B cell (primary cell): Measurements from ENCODE around the gene SH3RF1. TPM values are rescaled to one million over a fixed set of nuclear protein-coding genes. Genes with fewer than 3 reads are reported as not detected.

ENCODE experiments used
- ATAC-seq: fragments of 200-7000 bp; cut with Tn5 transposase; one replicate; pipeline ENCODE4 v1.10.0; 2021; ENCODE audit warnings: low read depth, mild to moderate bottlenecking, moderate number of reproducible peaks, moderate library complexity
- CTCF ChIA-PET: fragments of 350-600 bp; sonication (Branson Sonifier 250); formaldehyde crosslinking; loops from one replicate; lab custom pipeline; 2021; ENCODE audit warnings: antibody characterized with exemption, inconsistent platforms; lab: Charles Lee
- POLR2A ChIA-PET: fragments of 350-600 bp; sonication (Branson Sonifier 250); formaldehyde crosslinking; loops from one replicate; lab custom pipeline; 2021; ENCODE audit warnings: antibody characterized with exemption; lab: Charles Lee
- DNase-seq: peaks from one replicate; pipeline ENCODE4 v3.0.0; 2013
- H2AFZ ChIP-seq: 2 replicates; pipeline ENCODE4 v1.6.1; 2012; ENCODE audit warnings: mild to moderate bottlenecking, low read depth, low read length; ENCODE audit not compliant: insufficient read depth, poor library complexity, severe bottlenecking
- H3K27ac ChIP-seq, 2 donors: 1 replicate in 1 of 2; 2 replicates in 1 of 2; pipeline ENCODE4 v1.5.1; 2012 to 2013; ENCODE audit warnings: low read length in 2 of 2, mild to moderate bottlenecking in 2 of 2, moderate library complexity in 1 of 2
- H3K27me3 ChIP-seq, 4 experiments: fragments of 200-600 bp in 1 of 4; sonication (generic) in 1 of 4; replicated peaks in 1 of 4; 1 replicate in 2 of 4; 2 replicates in 2 of 4; pipeline versions ENCODE4 v1.6.1 to v1.7.0; 2013 to 2016; ENCODE audit warnings: low read length in 3 of 4, mild to moderate bottlenecking in 2 of 4, mixed read lengths in 1 of 4, moderate library complexity in 1 of 4; ENCODE audit not compliant: insufficient read depth in 4 of 4, control insufficient read depth in 3 of 4; ENCODE audit errors: control extremely low read depth in 1 of 4
- H3K36me3 ChIP-seq, 2 experiments: replicated peaks in 1 of 2; 1 replicate in 1 of 2; 2 replicates in 1 of 2; pipeline versions ENCODE4 v1.6.1 to v1.7.1; 2013; ENCODE audit warnings: low read length in 1 of 2; ENCODE audit not compliant: insufficient read depth in 2 of 2, control insufficient read depth in 1 of 2; ENCODE audit errors: control extremely low read depth in 1 of 2, extremely low read depth in 1 of 2
- H3K4me1 ChIP-seq, 2 donors: fragments of 200-600 bp in 1 of 2; sonication (generic) in 1 of 2; 1 replicate in 1 of 2; 2 replicates in 1 of 2; pipeline versions ENCODE4 v1.5.1 to v1.6.1; 2013 to 2017; ENCODE audit warnings: low read length in 2 of 2; ENCODE audit not compliant: control insufficient read depth in 2 of 2, insufficient read depth in 2 of 2
- H3K4me2 ChIP-seq: replicated peaks from 2 replicates; pipeline ENCODE3; 2012; ENCODE audit warnings: mild to moderate bottlenecking, low read depth, low read length; ENCODE audit not compliant: poor library complexity, severe bottlenecking
- H3K4me3 ChIP-seq, 5 experiments: fragments of 200-600 bp in 1 of 5; sonication (generic) in 1 of 5; 1 replicate in 3 of 5; 2 replicates in 2 of 5; pipeline versions ENCODE4 v1.5.1 to v1.7.0; 2011 to 2016; ENCODE audit warnings: low read length in 4 of 5, mild to moderate bottlenecking in 4 of 5, low read depth in 2 of 5, control low read depth in 1 of 5, moderate library complexity in 1 of 5; ENCODE audit not compliant: insufficient read depth in 1 of 5; ENCODE audit errors: control extremely low read depth in 1 of 5, extremely low read depth in 1 of 5
- H3K79me2 ChIP-seq: fragments of 200-600 bp; sonication (generic); one replicate; pipeline ENCODE4 v1.6.0; 2016; ENCODE audit warnings: low read length; ENCODE audit not compliant: control insufficient read depth, insufficient read depth
- H3K9ac ChIP-seq: fragments of 200-600 bp; sonication (generic); 2 replicates; pipeline ENCODE4 v1.6.1; 2017; ENCODE audit warnings: mild to moderate bottlenecking, low read length, moderate library complexity
- H3K9me3 ChIP-seq, 3 donors: one replicate each; pipeline versions ENCODE4 v1.6.1 to v1.7.1; 2013; ENCODE audit warnings: low read length in 2 of 3; ENCODE audit not compliant: control insufficient read depth in 2 of 3, insufficient read depth in 1 of 3; ENCODE audit errors: control extremely low read depth in 1 of 3
- H4K20me1 ChIP-seq: 2 replicates; pipeline ENCODE4 v1.6.0; 2012; ENCODE audit warnings: mild to moderate bottlenecking, low read length; ENCODE audit not compliant: insufficient read depth, control insufficient read depth, poor library complexity, severe bottlenecking
- H3K27ac Mint-ChIP-seq: one replicate; pipeline ENCODE4 v1.8.0; 2021; ENCODE audit warnings: mixed read lengths
- H3K27me3 Mint-ChIP-seq: one replicate; pipeline ENCODE4 v1.8.0; 2021; ENCODE audit warnings: mixed read lengths
- H3K4me1 Mint-ChIP-seq: one replicate; pipeline ENCODE4 v1.8.0; 2021; ENCODE audit warnings: mixed read lengths
- H3K4me3 Mint-ChIP-seq: one replicate; pipeline ENCODE4 v1.8.0; 2021; ENCODE audit warnings: mixed read lengths
- H3K9me3 Mint-ChIP-seq: one replicate; pipeline ENCODE4 v1.8.0; 2022; ENCODE audit warnings: mixed read lengths; ENCODE audit not compliant: insufficient read depth
- EZH2 ChIP-seq: IDR thresholded peaks from 2 replicates; pipeline ENCODE4 v1.6.1; 2012; ENCODE audit warnings: borderline replicate concordance, low read depth, mild to moderate bottlenecking, moderate library complexity, low read length; ENCODE audit not compliant: insufficient read depth, poor library complexity, severe bottlenecking
- WGBS: methylation state at CpG from one replicate; pipeline ENCODE4 v1.1.5; 2013; ENCODE audit warnings: missing lambda C conversion rate; ENCODE audit not compliant: insufficient coverage; 5-methylcytosine and 5-hydroxymethylcytosine counted together
- intact Hi-C: fragments of 100-400 bp; cut with micrococcal nuclease; formaldehyde crosslinking; loops from one replicate; pipeline ENCODE4 v1.10.0; 2022
- polyA plus RNA-seq: library from polyadenylated mRNA; depleted of rRNA; stranded (reverse); fragments of >200 nt; gene quantifications from 2 replicates; pipeline ENCODE4 v1.2.3, GENCODE V29; 2012
- total RNA-seq, 2 donors: library from RNA; stranded (reverse); fragments of 120-200 nt in 1 of 2; gene quantifications; 1 replicate in 1 of 2; 2 replicates in 1 of 2; pipeline versions ENCODE4 v1.2.3 to v1.2.4, GENCODE V29; 2013 to 2022
- TF ChIP-seq, protein P1 (sequence below): fragments of 200-600 bp; IDR thresholded peaks from one replicate; pipeline ENCODE4 v1.8.0; 2022; ENCODE audit warnings: antibody characterized with exemption, mild to moderate bottlenecking

SH3RF1 gene
- total and polyA plus RNA-seq, 2 donors (not counting 1 experiment from before 2014, with no cell fraction given), result 2.0 to 5.4 TPM

DNA sequence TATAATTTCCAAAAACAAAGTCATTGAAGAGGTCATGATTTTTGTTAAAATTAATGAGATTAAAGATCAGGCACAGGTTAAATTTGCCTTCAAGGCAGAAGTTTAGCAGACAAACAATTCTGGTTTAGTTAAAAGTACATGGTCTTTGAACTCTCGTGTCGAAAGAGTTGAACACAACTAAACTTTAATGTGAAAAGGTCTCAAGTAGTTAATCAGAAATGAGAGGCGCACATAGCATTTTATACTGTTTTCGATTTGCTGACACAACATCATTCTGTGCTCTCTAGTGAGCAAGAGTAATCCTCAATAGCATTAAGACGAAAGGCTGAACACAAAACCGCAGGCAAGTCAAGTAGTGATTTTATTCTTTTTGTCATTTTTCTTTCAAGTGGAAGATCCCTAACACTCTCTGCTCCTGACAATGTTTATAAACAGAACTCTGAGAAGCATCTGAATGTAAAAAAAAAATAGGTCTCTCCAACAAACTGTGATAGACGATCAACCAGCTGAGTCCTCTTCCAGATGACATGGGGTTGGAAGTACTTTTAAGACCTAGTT, 49.8 kb downstream of the SH3RF1 start:
- no peak overlapping the region for H3K9ac ChIP-seq
- intact Hi-C loops, result no loop called here
- no peak overlapping the region for H3K27ac Mint-ChIP-seq
- no peaks in the 10 kb centered on the region for H3K79me2 ChIP-seq
- H3K9me3 Mint-ChIP-seq, result no peaks in the 10 kb centered on the region
- no peaks in the 10 kb centered on the region for H3K9me3 ChIP-seq
- no peaks in the 10 kb centered on the region for H4K20me1 ChIP-seq
- no peak overlapping the region for H3K4me2 ChIP-seq
- ChIA-PET CTCF (interaction anchor here (0.5 kb wide), 1 partner anchor 16 kb away, joined by 3 read pairs; no protein-coding TSS in a partner anchor), POLR2A (no interaction called here)
- H3K27ac ChIP-seq, result no peak overlapping the region
- WGBS, result 96% methylated on average over 3 of the region's 7 CpGs
- H3K4me3 Mint-ChIP-seq, result no peak overlapping the region
- H3K4me3 ChIP-seq, result no peak overlapping the region
- H3K4me1 Mint-ChIP-seq, result peaks cover 5% of the 10 kb centered on the region
- H2AFZ ChIP-seq, result no peak overlapping the region
- DNase-seq (no peak), ATAC-seq (no peak)
- TF ChIP-seq, protein P1, sequence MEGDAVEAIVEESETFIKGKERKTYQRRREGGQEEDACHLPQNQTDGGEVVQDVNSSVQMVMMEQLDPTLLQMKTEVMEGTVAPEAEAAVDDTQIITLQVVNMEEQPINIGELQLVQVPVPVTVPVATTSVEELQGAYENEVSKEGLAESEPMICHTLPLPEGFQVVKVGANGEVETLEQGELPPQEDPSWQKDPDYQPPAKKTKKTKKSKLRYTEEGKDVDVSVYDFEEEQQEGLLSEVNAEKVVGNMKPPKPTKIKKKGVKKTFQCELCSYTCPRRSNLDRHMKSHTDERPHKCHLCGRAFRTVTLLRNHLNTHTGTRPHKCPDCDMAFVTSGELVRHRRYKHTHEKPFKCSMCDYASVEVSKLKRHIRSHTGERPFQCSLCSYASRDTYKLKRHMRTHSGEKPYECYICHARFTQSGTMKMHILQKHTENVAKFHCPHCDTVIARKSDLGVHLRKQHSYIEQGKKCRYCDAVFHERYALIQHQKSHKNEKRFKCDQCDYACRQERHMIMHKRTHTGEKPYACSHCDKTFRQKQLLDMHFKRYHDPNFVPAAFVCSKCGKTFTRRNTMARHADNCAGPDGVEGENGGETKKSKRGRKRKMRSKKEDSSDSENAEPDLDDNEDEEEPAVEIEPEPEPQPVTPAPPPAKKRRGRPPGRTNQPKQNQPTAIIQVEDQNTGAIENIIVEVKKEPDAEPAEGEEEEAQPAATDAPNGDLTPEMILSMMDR, result no peak
- no peak for TF ChIP-seq EZH2
- no peaks in the 10 kb centered on the region for H3K27me3 Mint-ChIP-seq
- H3K4me1 ChIP-seq, result peaks cover under 1% of the 10 kb centered on the region in 2 donors
- no peaks in the 10 kb centered on the region for H3K27me3 ChIP-seq
- H3K36me3 ChIP-seq, result no peaks in the 10 kb centered on the region

- no CpG with 5 or more reads among the region's 3 CpGs for WGBS
- H3K79me2 ChIP-seq, result no peaks in the 10 kb centered on the region
- ChIA-PET CTCF (no interaction called here), POLR2A (no interaction called here)
- no peaks in the 10 kb centered on the region for H3K9me3 ChIP-seq
- Mint-ChIP-seq H3K27me3 (no peaks in the 10 kb centered on the region), H3K4me1 (peaks cover 9% of the 10 kb centered on the region), H3K27ac (no peak overlapping the region), H3K4me3 (no peak overlapping the region), H3K9me3 (no peaks in the 10 kb centered on the region)
- H3K4me1 ChIP-seq, result peaks cover 4 to 5% of the 10 kb centered on the region in 2 donors
- no peak overlapping the region for H3K27ac ChIP-seq
- H2AFZ ChIP-seq, result no peak overlapping the region
- DNase-seq (no peak), ATAC-seq (no peak)
- no peak for TF ChIP-seq EZH2
- TF ChIP-seq, protein P1, result no peak
- H3K27me3 ChIP-seq, result no peaks in the 10 kb centered on the region
- intact Hi-C loops, result no loop called here
- no peaks in the 10 kb centered on the region for H4K20me1 ChIP-seq
- no peak overlapping the region for H3K4me2 ChIP-seq
- H3K4me3 ChIP-seq, result no peak overlapping the region
- no peak overlapping the region for H3K9ac ChIP-seq
- H3K36me3 ChIP-seq, result no peaks in the 10 kb centered on the region
Observed at GRCh38 chr4:169220447-169220846, 50.3 kb downstream of the SH3RF1 start.
